ENCODE results near the gene MYRF.

- TF ChIP-seq POLR2AphosphoS5 (IDR thresholded peaks at IDR 0.05; ENCODE audit: low read depth, low read length) (no peak), CTCF (CRISPR knock-in tag; IDR thresholded peaks at IDR 0.05) (no peak), PHF20 (CRISPR knock-in tag; IDR thresholded peaks at IDR 0.05) (no peak), TBP (CRISPR knock-in tag; IDR thresholded peaks at IDR 0.05) (no peak), NFE2 (CRISPR knock-in tag; IDR thresholded peaks at IDR 0.05) (no peak), CREB1 (IDR thresholded peaks at IDR 0.05) (no peak), CREB1 (CRISPR knock-in tag; IDR thresholded peaks at IDR 0.05) (no peak), REST (IDR thresholded peaks at IDR 0.05; ENCODE audit: borderline replicate concordance in 1 of 2, low read depth in 1 of 2, low read length in 2 of 2) (no peak), JUNB (CRISPR knock-in tag; IDR thresholded peaks at IDR 0.05; ENCODE audit: borderline replicate concordance) (no peak), SP2 (CRISPR knock-in tag; IDR thresholded peaks at IDR 0.05) (no peak)
- TF ChIP-seq, protein P1, sequence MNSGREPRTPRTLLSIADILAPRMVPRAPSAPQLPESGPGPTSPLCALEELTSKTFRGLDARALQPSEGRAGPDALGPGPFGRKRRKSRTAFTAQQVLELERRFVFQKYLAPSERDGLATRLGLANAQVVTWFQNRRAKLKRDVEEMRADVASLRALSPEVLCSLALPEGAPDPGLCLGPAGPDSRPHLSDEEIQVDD (CRISPR knock-in tag; IDR thresholded peaks at IDR 0.05; ENCODE audit: borderline replicate concordance): no peak
Observed at GRCh38 chr11:61793083-61793828, 40.8 kb downstream of the MYRF start.

Measured in HepG2 (cell line).